Small intestine (tissue), 7 donors: Measurements from ENCODE around the gene RHOC. TPM values are rescaled to one million over a fixed set of nuclear protein-coding genes. Genes with fewer than 3 reads are reported as not detected.

ENCODE experiments used
- DNase-seq, 2 donors: peaks; one replicate each; pipeline versions ENCODE4 v3.0.0 to v3.0.0-alpha.2; 2013
- FAIRE-seq: peaks from 2 replicates; lab custom pipeline; 2012; peaks lifted over from hg19 to GRCh38; lab: Jason Lieb, UNC
- H3K27ac ChIP-seq, 3 donors: one replicate each; pipeline ENCODE4 v1.5.1; 2013; ENCODE audit warnings: low read length in 2 of 3, mild to moderate bottlenecking in 2 of 3, control low read depth in 1 of 3, inconsistent platforms in 1 of 3, low read depth in 1 of 3, moderate library complexity in 1 of 3
- H3K27me3 ChIP-seq, 3 donors: one replicate each; pipeline ENCODE4 v1.6.1; 2013; ENCODE audit warnings: low read length in 3 of 3, inconsistent platforms in 1 of 3; ENCODE audit not compliant: control insufficient read depth in 3 of 3, insufficient read depth in 3 of 3
- H3K36me3 ChIP-seq, 3 donors: one replicate each; pipeline ENCODE4 v1.6.1; 2013; ENCODE audit warnings: low read length in 3 of 3, inconsistent platforms in 1 of 3, low read depth in 1 of 3, mild to moderate bottlenecking in 1 of 3, moderate library complexity in 1 of 3; ENCODE audit not compliant: control insufficient read depth in 3 of 3, insufficient read depth in 2 of 3
- H3K4me1 ChIP-seq, 3 donors: one replicate each; pipeline ENCODE4 v1.6.1; 2013; ENCODE audit warnings: low read length in 2 of 3, inconsistent platforms in 1 of 3, low read depth in 1 of 3, mild to moderate bottlenecking in 1 of 3, moderate library complexity in 1 of 3; ENCODE audit not compliant: control insufficient read depth in 3 of 3, insufficient read depth in 2 of 3
- H3K4me3 ChIP-seq, 3 donors: one replicate each; pipeline ENCODE4 v1.5.1; 2013; ENCODE audit warnings: low read length in 3 of 3, control low read depth in 1 of 3, inconsistent platforms in 1 of 3, low read depth in 1 of 3, mild to moderate bottlenecking in 1 of 3, moderate library complexity in 1 of 3
- H3K9me3 ChIP-seq, 2 donors: one replicate each; pipeline ENCODE4 v1.6.1; 2013; ENCODE audit warnings: low read depth in 1 of 2, low read length in 1 of 2; ENCODE audit not compliant: control insufficient read depth in 2 of 2, insufficient read depth in 1 of 2
- WGBS, 3 donors: extraction: QIAGEN DNeasy Blood & Tissue Kit; methylation state at CpG; one replicate each; pipeline ENCODE4 v1.1.7; 2013; 5-methylcytosine and 5-hydroxymethylcytosine counted together
- polyA plus RNA-seq, 4 donors: library from polyadenylated mRNA; stranded (reverse) in 3 of 4; unstranded in 1 of 4; fragments of 200-250 nt in 3 of 4; fragments of 120-200 nt in 1 of 4; gene quantifications; one replicate each; pipeline versions ENCODE4 v1.2.1 to v1.2.3, GENCODE V29; 2013
- donor health status: healthy with polysubstance abuse.
- donor health status: control.
- donor health status: control.
- donor health status: Bipolar disorder and iron deficiency.
- donor health status: healthy.

The RHOC gene
- polyA plus RNA-seq, 4 donors: 235 to 1,126 (median 700) TPM

- Histone ChIP-seq H3K4me3 (no peak overlapping the region), H3K4me1 (peaks cover 3 to 27% (median 5%) of the 10 kb centered on the region in 3 donors), H3K27me3 (no peaks in the 10 kb centered on the region), H3K36me3 (no peaks in the 10 kb centered on the region), H3K27ac (no peak overlapping the region), H3K9me3 (no peaks in the 10 kb centered on the region)
- FAIRE-seq (no peak), DNase-seq (no peak)
- WGBS, 3 donors: 97 to 100% (median 98%) methylated on average over 4 of the region's 4 CpGs
Observed at GRCh38 chr1:112677501-112677900, 29.4 kb downstream of the RHOC start.

- Histone ChIP-seq H3K4me1 (peaks cover 3 to 27% (median 5%) of the 10 kb centered on the region in 3 donors), H3K9me3 (no peaks in the 10 kb centered on the region), H3K4me3 (no peak overlapping the region), H3K36me3 (peaks cover 0 to 3% (median 0%) of the 10 kb centered on the region in 3 donors), H3K27ac (no peak overlapping the region), H3K27me3 (no peaks in the 10 kb centered on the region)
- WGBS, 3 donors: 74 to 87% (median 80%) methylated on average over 3 of the region's 3 CpGs
- DNase-seq: peak in 1 of 2 donors; percentile 9
- FAIRE-seq: no peak
Observed at GRCh38 chr1:112676543-112676942, 30.4 kb downstream of the RHOC start.

- peaks cover 0 to 3% (median 0%) of the 10 kb centered on the region in 3 donors for H3K36me3 ChIP-seq
- peak overlapping the region; percentile 80 to 91 (median 88) for H3K27ac ChIP-seq
- FAIRE-seq: no peak
- 33 to 46% (median 45%) methylated on average over 7 of the region's 7 CpGs for WGBS, 3 donors
- H3K9me3 ChIP-seq: no peaks in the 10 kb centered on the region
- H3K27me3 ChIP-seq: no peaks in the 10 kb centered on the region
- no peak for DNase-seq
- peaks cover 3 to 27% (median 5%) of the 10 kb centered on the region in 3 donors for H3K4me1 ChIP-seq
- H3K4me3 ChIP-seq: peak overlapping the region; percentile 75 to 93 (median 87)
Observed at GRCh38 chr1:112675728-112676381, 31.1 kb downstream of the RHOC start.

GRCh38 chr1:112674986-112675727 lies 31.8 kb downstream of the RHOC start:
- Histone ChIP-seq H3K9me3 (no peaks in the 10 kb centered on the region), H3K36me3 (peaks cover 0 to 3% (median 0%) of the 10 kb centered on the region in 3 donors), H3K4me3 (peak overlapping the region; percentile 81 to 93 (median 87)), H3K27ac (peak overlapping the region; percentile 88 to 93 (median 91)), H3K4me1 (peaks cover 3 to 27% (median 5%) of the 10 kb centered on the region in 3 donors), H3K27me3 (no peaks in the 10 kb centered on the region)
- no peak for FAIRE-seq
- DNase-seq: peak; percentile 28 to 88
- 0 to 1% (median 1%) methylated on average over 48 to 68 of the region's 68 CpGs for WGBS, 3 donors

GRCh38 chr1:112674440-112674985 lies 32.4 kb downstream of the RHOC start, which contains the start of gene MOV10:
Gene MOV10, plus strand, starts transcription at chr1:112674659. Its CDS starts 254 bp downstream, at chr1:112674913.
- WGBS, 3 donors: 0 to 1% (median 0%) methylated on average over 27 to 30 of the region's 30 CpGs
- no peak for FAIRE-seq
- H3K27me3 ChIP-seq: no peaks in the 10 kb centered on the region

GRCh38 chr1:112673592-112674439 lies 33.1 kb downstream of the RHOC start:
- H3K27me3 ChIP-seq: no peaks in the 10 kb centered on the region

More at GRCh38 chr1:112674440-112674985, 32.4 kb downstream of the RHOC start, which contains the start of gene MOV10:
- peak within 1 kb of the TSS; percentile 81 to 93 (median 87) for H3K4me3 ChIP-seq
- peaks cover 3 to 27% (median 5%) of the 10 kb centered on the region in 3 donors for H3K4me1 ChIP-seq
- H3K27ac ChIP-seq: peak within 1 kb of the TSS; percentile 88 to 93 (median 91)
- H3K9me3 ChIP-seq: no peaks in the 10 kb centered on the region
- peaks cover 3 to 6% (median 4%) of the 10 kb centered on the region in 3 donors for H3K36me3 ChIP-seq
- DNase-seq: peak; percentile 75 to 87

GRCh38 chr1:112672842-112673241 lies 34.1 kb downstream of the RHOC start:
- DNase-seq: no peak
- H3K9me3 ChIP-seq: no peaks in the 10 kb centered on the region
- WGBS, 3 donors: 83 to 100% (median 92%) methylated on average over 1 of the region's 1 CpG
- no peaks in the 10 kb centered on the region for H3K27me3 ChIP-seq
- no peak for FAIRE-seq
- H3K4me1 ChIP-seq: peaks cover 3 to 27% (median 5%) of the 10 kb centered on the region in 3 donors
- no peak overlapping the region for H3K27ac ChIP-seq
- peaks cover 5 to 6% (median 6%) of the 10 kb centered on the region in 3 donors for H3K36me3 ChIP-seq
- no peak overlapping the region for H3K4me3 ChIP-seq

More at GRCh38 chr1:112673592-112674439, 33.1 kb downstream of the RHOC start:
- WGBS, 3 donors: 3 to 10% (median 5%) methylated on average over 18 of the region's 18 CpGs
- FAIRE-seq (no peak), DNase-seq (peak; percentile 56 to 59)
- Histone ChIP-seq H3K27ac (peak overlapping the region; percentile 88 to 93 (median 91)), H3K9me3 (no peaks in the 10 kb centered on the region), H3K4me3 (peak overlapping the region; percentile 81 to 93 (median 87)), H3K4me1 (peaks cover 3 to 27% (median 5%) of the 10 kb centered on the region in 3 donors), H3K36me3 (peaks cover 3 to 6% (median 4%) of the 10 kb centered on the region in 3 donors)
